NCI-H1092 treated with DMSO at 0.1 percent for 48 hours (cell line): ENCODE measurements around the gene CYP27B1.
A peak's percentile ranks its signal among the peaks of the same experiment; 100 is the strongest.

Source experiments
- DNase-seq: peaks from one replicate; lab custom pipeline; 2025; lab: John Stamatoyannopoulos, UW

The CYP27B1 gene

DNA sequence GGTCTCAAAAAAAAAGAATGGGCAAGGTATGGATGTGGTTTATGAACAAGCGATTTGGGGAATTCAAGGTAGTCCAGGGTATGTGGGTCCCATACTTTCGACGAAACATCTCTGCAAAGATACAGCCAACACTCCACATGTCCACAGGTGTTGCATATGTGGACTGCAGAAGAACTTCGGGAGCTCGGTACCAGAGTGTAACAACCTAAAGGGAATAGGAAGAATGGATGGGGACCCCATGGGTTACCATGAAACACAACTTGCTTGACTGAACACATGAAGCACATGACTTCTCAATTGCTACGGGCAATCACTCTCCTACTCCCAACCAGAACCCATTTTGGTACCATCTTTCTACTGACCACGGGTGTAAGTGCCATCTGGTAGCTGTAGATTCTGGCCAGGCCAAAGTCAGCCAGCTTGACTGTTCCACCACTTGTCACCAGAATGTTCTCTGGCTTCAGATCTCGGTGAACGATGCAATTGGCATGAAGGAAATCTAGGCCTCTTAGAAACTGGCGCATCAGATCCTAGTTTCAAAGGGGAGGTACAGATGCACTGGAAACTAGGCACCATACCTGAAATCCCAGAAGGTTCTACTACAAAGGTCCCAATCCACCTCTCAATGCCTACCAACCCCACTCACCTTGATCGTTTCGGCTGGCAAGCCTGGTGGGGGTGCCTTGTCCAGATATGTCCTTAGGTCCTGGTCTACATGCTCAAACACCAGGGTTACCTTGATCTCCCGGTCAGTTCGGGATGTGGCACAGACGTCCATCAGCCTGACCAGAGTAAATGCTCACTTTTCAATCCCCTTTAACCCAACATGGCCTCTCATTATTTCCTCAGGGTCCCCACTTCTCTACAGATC, 16.1 kb downstream of the CYP27B1 start:
- no peak for DNase-seq

DNA sequence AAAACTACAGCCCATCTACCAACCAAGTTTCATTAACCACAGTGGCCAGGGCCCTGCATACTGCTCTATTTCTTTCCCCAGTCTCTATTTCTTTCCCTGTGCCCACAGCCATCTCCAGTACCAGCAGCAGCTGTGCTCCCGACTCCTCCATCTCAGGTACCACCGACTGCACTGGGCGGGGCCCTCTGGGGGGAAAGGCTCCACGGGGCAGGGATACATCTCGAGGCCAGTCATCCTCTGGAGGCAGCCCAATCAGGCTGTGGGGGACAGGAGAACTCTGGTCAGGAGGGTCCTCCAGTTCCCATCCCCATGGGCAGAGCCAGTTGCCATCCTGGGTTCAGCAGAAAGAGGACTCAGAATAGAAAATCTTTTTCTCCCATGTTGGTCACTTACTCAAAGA, 17.8 kb downstream of the CYP27B1 start:
- DNase-seq = no peak

DNA sequence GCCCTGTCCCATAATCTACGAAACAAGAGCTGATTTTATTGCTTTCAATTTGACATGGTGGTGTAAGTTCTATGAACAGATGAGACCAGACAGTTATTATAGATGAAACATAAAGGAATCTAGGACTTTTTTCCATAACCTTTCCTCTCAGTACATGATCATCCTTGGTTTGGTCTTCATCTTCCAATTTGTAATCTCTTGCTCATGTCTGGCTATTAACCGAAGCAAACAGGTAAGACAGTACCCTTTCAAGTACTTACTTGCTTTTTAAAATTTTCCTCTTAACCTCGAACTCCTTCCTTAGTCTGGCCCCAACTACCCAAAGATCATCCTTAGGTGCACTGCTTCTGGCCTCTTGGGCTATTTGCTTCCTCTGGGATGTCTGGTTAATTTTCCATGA, 20.9 kb downstream of the CYP27B1 start:
- no peak for DNase-seq

DNA sequence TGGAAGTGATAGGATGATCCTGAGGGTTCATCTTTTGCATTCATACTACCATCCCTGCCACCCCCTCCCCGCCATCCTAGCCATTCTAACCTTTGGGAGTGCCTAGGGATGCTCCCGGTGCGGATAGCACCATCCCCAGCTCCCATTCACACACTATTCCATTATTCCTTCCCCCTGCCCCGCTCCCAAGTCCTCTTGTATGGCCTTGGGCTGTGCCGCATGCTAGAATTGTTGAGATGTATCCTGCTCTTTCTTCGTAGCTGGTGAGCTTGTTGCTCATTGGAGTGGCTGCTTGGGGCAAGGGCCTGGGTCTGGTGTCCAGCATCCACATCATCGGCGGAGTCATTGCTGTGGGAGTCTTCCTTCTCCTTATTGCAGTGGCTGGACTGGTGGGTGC, 21.4 kb downstream of the CYP27B1 start:
- no peak for DNase-seq

DNA sequence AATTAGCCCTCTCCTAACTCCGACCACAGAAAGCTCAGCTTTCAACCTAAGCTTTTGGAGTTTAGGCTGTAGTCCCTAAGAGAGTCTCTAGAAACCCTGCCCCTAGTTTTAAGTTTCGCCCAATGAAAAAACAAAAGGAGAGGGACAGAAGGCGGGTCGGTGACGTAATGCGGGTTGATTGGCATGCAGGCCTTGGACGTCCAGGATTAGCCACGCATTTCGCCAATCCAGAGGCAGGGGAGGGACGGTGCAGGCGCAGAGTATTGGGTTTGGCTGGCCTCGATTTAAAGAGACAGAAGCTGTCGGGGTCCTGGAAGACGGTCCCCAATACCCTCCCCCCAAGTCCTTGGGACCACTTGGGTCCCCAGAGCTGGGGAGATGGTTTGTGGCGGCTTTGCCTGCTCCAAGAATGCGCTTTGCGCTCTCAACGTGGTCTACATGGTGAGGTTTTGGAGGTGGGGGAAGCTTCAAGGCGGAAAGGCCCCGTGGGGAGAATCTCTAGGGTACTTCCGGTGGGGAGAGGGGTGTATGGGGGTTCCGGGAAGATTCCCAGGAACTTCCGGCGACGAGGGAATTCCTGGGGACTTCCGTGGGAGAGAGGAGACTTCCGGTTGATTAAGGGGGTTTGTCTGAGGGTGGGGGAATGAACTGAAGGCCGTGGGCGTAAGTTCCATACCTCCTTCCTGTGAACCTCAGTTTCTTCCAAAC, 21.9 kb downstream of the CYP27B1 start, which contains the start of gene TSPAN31:
TSPAN31 (plus strand) TSS at position 263 of the 708 bp plus-strand sequence; CDS start at position 379, 116 bp downstream.
- DNase-seq = peak; percentile 90

DNA sequence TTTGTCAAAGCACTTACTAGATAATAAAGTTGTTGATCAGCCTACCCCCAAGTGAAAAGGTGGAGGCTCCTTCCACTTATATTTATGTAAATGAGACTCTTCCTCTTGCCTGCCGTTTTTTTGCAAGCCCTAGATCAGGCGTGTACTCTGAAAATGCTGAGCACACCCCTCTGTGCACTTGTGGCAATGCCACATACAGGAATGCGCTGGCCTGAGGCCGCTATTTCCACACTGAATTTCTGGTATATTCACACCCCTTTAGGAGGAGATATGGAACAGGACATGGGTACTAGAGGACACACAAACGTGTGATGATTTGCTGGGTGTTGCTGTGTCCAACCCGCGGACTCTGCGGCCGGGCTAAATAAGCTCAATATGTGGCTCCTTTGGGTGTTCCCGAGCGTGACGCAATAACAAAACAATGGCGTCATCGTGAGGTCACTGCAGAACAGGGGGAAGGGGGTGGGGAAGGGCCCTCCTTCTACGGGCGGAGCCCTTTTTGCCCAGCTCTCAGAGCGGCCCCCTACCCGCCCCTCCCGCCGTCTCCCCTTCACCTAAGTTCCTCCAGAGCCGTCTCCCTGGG, 22.6 kb downstream of the CYP27B1 start:
- no peak for DNase-seq

DNA sequence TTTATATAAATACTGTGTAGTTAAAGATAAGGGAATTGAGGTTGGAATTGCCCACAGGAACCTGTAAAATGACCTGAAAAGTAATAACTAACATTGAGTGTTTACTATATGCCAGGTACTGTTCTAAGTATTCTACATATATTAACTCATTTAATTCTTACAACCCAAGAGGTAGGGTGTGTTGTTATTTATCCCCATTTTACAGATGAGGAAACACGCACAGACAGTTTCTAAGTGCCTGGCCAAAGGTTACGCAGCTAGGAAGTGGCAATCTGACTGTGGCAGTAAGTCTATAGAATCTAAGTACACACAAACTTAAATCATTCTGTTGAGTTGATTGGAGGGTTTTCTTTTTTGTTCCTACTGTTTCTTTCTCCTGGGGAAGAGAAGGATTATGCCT, 23.1 kb downstream of the CYP27B1 start:
- DNase-seq = no peak

DNA sequence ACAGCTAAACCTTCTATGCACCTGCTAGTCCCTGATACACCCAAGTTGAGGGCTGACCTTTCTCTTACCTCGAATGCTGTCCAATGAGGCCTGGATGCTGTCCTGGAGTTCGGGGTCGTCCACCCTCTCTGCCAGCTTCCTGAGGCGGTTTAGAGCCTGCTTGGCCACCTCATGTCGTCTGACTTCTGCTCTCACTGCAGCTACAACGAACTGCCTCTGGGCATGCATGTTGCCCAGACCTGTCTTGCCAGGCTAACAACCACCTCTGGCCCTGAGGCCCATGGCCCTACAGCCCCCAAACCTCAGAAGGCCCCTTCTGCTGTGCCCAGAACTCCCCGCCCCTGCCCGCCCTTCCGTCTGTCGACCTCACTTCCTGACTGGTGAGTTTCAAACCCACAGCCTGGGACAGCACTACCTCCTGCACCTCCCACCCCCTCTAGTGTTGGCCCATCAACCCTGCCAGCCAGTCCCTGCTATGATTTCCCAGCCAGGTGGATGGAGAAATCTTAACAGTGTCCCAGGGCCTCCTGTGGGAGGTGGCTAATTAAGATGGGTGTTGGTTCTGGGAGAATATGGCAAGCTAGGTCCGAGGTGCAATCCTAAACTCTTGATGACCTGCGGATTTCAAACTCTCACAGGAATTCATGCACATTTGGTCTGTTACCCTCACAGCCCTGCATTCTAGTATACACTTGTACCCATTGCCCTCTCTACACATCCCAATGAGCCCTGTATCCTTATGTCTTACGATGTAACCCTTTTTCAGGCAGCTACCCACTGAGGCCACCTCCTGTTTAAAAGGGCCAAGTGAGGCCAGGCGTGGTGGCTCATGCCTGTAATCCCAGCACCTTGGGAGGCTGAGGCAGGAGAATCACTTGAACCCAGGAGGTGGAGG, 24.8 kb downstream of the CYP27B1 start:
- no peak for DNase-seq

DNA sequence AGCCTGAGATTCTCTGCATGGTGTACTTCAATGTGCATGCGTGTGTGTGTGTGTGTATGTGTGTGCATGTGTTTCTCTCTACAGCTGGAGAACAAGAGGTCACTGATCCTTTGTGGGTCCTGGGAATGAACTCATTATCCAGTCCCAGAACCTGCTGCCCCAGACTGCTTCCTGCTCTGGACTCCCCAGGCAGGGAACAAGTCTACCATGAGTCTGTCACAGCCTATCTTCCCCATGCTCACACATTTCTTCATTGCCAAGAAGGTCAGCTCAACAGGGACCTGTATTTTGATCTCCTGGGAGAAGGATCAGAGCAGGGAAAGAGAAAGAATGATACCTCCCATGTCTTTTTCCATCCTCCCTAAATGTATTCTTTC, 25.5 kb downstream of the CYP27B1 start:
- no peak for DNase-seq

DNA sequence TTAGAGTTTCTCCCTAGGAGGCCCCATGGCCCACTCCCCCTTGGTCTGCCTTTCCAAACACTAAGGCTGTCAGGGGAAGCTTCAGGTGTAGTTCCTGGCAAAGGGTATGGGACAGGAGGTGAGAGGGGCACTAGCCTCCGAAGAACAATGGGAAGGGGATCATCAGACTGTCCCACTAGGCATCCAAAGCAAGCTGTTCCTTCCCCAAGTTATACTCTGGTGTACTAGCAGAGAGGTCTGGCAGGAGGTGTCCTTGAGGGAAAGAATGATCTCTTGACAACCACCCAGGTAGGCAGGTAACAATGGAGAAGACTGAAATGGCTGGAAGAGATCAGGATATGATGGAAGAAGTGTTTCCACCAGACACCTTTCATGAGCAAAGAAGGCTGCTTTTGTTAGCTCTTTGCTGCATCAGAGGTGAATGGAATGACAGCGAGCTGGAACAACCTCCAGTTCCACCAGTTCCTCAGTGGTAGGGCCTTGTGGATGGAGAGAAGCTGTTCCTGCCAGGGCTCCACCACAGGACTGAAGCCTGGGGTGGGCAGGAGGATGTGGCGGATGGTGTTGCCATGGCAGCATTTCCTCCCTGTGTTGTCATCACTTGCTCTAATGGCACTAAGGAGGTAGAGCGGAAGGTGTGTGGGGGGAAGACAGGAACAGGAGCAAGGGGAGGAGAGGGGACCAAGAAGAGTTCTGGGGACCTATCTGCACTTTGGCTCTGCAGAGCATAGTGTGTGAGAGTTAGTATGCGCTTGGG, 26.0 kb downstream of the CYP27B1 start:
- no peak for DNase-seq

DNA sequence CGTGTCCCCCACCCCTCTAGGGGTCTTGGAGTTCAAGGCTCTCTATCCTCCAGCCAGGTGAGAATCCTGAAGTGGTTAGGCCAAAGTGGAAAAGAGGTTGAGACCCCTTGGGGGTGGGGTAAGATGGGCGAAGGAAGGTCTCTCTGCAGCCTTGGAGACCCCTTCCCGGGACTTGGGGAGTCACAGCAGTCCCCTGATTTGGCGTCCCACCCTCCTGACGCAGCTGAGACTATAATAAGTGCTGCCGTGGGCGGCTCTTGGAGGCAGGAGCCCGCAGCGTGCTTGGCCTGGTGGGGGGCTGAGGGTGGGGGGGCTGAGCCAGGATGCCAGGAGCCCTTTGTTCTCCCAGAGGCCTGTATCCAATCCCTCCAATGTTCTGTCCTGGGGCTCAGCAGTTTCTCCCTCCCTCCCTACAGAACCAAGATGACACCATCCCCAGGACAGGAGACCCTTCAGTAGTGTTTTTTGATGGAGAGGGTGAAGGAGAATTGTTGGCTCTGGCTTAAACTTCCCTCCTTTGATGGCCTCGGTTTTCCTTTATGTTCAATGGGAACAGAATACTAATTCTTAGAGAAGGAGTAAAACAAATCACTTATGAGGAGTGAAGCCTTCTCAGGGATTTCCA, 26.9 kb downstream of the CYP27B1 start:
- no peak for DNase-seq

DNA sequence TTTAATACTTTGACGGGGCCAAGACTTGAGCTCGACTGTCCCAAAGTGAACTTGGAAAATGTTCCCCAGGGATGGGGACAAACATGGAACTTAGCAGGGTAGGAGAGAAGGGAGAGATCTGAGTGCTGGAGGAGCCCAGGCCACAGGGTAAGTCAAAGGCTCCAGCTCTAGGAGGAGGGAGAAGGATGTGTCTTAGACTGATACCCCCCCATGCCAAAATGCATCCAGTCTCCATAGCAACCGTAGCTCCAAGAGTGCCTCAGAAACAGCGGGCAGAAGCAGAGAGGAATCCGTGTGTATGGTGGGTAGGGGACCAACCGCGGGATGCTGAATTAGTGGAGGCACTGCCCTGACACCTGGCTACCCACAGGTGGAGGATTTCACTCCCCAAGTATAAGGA, 27.5 kb downstream of the CYP27B1 start:
- no peak for DNase-seq

DNA sequence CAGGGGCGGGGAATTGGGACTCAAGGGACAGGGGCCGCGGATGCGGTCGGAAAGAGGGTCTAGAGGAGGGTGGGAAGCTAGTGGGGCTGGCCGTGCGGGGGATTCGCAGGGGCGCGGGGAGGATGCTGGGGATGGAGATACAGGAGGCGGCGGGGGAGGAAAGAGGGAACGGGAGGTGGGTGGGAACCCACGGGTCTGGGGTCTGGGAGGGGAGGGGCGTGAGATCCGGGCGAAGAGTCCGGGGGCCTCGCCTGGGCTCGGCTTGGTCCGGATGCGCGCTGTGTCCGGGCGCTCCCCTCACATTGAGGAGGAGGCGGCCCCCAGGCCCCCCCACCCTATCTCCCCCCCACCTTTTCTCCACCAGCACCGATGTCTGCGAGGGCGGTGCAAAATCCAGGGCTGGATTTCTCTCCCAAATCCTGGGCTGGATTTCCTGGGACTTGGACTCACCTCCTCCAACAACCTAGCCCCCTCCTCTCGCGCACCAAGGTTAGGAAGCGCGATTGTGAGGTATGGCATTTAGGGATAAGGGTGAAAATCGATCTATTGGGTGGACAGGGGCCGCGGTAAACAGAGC, 28.1 kb downstream of the CYP27B1 start, which contains the start of gene AGAP2:
AGAP2 (minus strand) TSS at position 82 of the 577 bp plus-strand sequence. CDS start 496 bp downstream, outside the sequence.
- DNase-seq = peak; percentile 9

DNA sequence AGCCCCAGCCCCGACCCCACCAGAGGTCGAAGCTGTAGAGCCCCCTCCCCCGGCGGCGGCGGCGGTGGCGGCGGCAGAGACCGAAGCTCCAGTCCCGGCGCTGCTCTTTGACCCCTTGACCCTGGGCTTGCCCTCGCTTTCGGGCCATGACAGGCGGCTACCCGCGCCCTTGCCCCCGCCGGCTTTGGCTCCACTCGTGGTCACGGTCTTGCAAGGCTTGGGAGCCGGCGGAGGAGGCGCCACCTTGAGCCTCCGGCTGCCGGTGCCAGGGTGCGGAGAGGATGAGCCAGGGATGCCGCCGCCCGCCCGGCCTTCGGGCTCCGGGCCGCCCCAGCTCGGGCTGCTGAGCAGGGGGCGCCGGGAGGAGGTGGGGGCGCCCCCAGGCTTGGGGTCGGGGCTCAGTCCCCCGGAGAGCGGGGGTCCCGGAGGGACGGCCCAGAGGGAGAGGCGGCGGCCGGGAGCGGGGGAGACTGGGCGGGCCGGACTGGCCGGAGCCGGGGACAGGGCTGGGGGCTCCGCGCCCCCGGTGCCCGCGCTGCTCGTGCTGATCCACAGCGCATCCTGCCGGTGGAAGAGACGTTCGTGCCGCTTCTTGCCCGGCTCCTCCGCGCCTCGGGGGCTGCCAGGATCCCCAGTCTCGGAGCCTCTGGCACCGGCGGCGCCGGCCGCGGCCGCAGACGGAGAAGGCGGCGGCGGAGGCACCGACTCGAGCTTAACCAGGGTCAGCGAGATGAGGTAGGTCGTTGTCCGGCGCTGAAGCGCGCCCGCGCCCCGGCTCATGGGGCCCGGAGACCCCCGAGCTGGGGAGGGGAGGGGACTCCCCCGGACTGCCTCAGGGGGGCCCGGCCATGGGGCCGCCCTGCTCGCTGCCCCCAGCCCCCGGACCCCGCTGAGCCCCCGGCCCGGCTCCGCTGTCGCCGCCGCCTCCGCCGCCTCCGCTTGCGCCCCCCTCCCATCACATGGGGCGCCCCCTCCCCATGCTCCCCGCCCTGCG, 29.1 kb downstream of the CYP27B1 start:
- no peak for DNase-seq

DNA sequence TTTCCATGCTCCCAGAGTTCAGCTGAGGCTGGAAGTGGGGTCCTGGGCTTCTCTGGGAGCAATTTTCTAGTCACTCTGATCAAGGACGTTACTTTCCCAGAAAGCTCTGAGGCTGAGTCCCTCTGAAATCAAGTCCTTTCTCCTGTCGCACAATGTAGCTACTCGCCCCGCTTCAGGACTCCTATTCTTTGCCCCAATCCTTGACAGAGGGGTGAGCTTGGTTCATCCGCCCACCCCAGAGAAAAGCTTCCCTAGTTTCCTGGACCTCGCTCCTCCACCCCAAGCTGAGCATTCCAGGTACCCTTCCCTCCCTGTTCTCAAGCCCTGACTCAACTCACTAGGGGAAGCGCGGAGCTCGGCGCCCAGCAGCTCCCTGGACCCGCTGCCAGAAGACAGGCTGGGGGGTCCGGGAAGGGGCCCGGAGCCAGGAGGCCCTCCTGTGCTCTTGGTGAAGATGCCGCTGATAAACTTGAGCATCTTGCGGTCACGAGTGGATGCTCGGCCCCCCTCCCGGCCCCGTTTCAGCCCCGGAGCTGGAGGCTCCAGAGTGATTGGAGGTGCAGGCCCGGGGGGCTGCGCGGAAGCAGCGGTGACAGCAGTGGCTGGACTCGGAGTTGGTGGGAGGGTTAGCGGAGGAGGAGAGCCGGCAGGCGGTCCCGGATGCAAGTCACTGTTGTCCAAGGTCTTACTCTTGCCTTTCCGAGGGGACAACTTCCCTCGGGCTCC, 30.0 kb downstream of the CYP27B1 start:
- DNase-seq = no peak

DNA sequence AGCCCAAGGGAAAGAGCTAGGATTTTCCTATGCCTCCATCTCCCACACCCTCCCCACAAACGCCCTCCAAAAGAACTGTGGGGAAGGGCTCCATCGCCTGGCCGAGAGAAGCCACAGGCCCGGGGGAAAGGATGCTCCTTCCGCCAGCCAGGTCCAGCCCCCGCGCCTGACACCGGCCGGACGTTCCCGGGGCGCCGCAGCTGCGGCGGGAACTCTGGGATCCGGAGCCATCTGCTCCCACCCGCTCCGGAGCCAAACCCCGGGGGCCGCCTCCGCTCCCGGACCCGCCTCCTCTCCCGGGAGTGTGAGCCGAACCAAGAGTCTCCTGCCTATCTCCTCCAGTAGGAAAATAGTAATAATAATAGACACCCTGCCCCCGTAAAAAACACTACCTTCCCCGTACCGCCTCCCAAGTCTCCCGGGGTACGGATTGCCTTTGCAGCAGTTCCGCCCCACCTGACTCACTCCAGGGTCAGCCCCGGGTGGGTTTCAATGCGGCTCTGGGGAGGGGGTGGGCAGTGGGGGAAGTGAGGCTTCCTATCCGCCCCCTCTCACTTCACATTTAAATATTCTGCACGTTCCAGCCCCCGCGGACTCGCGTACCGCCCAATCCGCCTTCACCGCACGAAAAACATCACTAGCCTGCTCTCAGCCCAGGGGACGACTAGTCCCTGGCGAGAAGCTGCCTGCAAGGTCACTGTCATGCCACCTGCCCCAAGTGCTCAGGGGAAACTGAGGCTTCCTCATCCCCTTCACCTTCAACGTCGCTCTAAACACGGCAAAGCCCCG, 30.7 kb downstream of the CYP27B1 start:
- DNase-seq = peak; percentile 27

DNA sequence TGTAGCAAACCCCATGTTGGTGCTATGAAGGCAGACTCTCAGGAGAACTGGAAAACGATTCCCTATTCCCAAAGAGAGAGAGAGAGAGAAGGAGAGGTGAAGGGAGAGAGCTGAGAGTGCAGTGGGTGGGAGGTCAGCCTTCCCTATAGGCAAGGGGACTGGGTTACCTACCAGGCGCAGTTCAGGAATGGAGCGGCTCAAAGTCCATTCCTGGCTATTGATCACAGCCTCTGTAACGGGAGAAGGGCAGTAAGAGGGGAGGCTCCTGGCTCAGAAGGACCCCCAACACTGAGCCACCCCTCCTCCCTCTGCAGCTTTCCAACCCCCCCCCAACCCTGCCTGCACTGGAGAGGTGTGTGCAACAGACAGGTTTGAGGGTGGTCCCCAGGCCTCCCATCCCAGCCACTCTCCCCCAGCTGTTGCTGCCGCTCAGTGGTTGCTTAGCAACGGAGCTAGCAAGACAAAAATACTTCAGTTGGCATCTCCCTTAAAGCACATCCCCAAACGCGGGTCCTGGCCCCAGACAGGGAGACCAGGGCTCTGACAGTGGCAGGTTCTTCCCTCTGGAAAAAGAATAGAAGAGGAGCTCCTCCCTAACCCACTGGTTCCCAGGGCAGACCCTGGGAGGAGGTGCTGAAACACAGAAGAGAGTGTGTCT, 31.6 kb downstream of the CYP27B1 start:
- no peak for DNase-seq
